ENCODE data around the gene LCAT. TPM values are rescaled to one million over a fixed set of nuclear protein-coding genes. Genes with fewer than 3 reads are reported as not detected.

LCAT gene
- total and polyA plus RNA-seq, 4 donors = 45.7 to 201 (median 113) TPM

DNA sequence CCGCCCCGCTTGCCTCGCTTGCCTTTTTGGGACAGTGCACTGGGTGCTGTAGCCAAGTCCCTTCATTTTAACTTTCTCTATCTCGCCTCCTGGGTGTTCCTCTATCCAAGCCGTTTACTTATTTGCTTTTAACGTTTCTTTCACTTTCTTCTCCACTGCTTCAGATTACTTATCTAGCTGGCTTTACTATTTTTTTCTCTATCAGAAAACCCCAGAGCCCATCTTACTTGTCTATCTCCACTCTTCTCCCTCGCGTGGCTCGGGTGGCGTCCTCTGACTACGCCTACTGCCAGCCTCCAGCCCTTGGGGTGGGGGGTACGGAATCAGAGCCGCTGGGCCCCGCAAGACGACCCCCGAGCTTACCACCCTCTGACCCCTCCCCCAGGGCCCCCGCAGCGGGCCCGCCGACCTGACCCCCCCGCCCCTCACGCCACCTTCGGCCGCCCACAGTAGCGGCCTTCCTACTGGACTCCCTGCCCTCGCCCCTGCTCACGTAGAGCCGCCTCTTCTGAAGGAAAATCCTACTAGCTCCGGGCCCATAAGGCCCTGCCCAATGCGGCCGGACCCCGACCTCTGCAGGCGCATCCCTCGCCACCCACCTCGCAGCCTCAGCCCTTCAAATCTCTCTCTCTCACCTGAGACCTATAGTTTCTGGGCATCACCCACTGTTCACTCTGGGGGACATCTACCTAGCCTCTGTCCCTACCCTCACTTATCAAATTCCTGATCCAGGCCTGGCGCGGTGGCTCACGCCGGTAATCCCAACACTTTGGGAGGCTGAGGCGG is 25.5 kb upstream of the LCAT start:
- Histone ChIP-seq H3K27ac (ENCODE audit: low read depth in 1 of 2, low read length in 2 of 2) (peak overlapping the region; percentile 80 to 91), H3K27me3 (ENCODE audit: control insufficient read depth in 4 of 4, insufficient read depth in 4 of 4, low read length in 3 of 4) (no peaks in the 10 kb centered on the region), H3K36me3 (ENCODE audit: control insufficient read depth in 4 of 4, insufficient read depth in 3 of 4, low read depth in 1 of 4, low read length in 3 of 4) (no peaks in the 10 kb centered on the region), H3K9me3 (ENCODE audit: control insufficient read depth in 4 of 4, low read length in 3 of 4) (no peaks in the 10 kb centered on the region), H3K4me1 (ENCODE audit: control insufficient read depth in 4 of 4, insufficient read depth in 4 of 4, low read length in 3 of 4) (peaks cover 3 to 26% (median 18%) of the 10 kb centered on the region in 4 donors), H3K4me3 (ENCODE audit: low read depth in 1 of 3, low read length in 3 of 3) (peak overlapping the region; percentile 63 to 80 (median 76)), H3K9ac (ENCODE audit: low read depth in 1 of 2, low read length in 2 of 2) (peak overlapping the region; percentile 60 to 67)
- peak; percentile 66 for DNase-seq (ENCODE audit: low spot score)
- 55% methylated on average over 40 of the region's 40 CpGs for WGBS
- TF ChIP-seq HNF4G (IDR thresholded peaks at IDR 0.05) = no peak
- TF ChIP-seq TAF1 (conservative IDR thresholded peaks at IDR 0.05) = no peak
- TF ChIP-seq, protein P1, sequence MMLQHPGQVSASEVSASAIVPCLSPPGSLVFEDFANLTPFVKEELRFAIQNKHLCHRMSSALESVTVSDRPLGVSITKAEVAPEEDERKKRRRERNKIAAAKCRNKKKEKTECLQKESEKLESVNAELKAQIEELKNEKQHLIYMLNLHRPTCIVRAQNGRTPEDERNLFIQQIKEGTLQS (IDR thresholded peaks at IDR 0.05) = no peak
- TF ChIP-seq, protein P2, sequence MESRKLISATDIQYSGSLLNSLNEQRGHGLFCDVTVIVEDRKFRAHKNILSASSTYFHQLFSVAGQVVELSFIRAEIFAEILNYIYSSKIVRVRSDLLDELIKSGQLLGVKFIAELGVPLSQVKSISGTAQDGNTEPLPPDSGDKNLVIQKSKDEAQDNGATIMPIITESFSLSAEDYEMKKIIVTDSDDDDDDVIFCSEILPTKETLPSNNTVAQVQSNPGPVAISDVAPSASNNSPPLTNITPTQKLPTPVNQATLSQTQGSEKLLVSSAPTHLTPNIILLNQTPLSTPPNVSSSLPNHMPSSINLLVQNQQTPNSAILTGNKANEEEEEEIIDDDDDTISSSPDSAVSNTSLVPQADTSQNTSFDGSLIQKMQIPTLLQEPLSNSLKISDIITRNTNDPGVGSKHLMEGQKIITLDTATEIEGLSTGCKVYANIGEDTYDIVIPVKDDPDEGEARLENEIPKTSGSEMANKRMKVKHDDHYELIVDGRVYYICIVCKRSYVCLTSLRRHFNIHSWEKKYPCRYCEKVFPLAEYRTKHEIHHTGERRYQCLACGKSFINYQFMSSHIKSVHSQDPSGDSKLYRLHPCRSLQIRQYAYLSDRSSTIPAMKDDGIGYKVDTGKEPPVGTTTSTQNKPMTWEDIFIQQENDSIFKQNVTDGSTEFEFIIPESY (IDR thresholded peaks at IDR 0.05) = no peak
- TF ChIP-seq SP1 (IDR thresholded peaks at IDR 0.05) = no peak
- no peak for TF ChIP-seq EGR1 (IDR thresholded peaks at IDR 0.05; ENCODE audit: low read depth in 2 of 2)
- TF ChIP-seq, protein P3, sequence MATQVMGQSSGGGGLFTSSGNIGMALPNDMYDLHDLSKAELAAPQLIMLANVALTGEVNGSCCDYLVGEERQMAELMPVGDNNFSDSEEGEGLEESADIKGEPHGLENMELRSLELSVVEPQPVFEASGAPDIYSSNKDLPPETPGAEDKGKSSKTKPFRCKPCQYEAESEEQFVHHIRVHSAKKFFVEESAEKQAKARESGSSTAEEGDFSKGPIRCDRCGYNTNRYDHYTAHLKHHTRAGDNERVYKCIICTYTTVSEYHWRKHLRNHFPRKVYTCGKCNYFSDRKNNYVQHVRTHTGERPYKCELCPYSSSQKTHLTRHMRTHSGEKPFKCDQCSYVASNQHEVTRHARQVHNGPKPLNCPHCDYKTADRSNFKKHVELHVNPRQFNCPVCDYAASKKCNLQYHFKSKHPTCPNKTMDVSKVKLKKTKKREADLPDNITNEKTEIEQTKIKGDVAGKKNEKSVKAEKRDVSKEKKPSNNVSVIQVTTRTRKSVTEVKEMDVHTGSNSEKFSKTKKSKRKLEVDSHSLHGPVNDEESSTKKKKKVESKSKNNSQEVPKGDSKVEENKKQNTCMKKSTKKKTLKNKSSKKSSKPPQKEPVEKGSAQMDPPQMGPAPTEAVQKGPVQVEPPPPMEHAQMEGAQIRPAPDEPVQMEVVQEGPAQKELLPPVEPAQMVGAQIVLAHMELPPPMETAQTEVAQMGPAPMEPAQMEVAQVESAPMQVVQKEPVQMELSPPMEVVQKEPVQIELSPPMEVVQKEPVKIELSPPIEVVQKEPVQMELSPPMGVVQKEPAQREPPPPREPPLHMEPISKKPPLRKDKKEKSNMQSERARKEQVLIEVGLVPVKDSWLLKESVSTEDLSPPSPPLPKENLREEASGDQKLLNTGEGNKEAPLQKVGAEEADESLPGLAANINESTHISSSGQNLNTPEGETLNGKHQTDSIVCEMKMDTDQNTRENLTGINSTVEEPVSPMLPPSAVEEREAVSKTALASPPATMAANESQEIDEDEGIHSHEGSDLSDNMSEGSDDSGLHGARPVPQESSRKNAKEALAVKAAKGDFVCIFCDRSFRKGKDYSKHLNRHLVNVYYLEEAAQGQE (IDR thresholded peaks at IDR 0.05) = no peak
- no peak for TF ChIP-seq NR2F2 (IDR thresholded peaks at IDR 0.05)
- TF ChIP-seq, protein P4, sequence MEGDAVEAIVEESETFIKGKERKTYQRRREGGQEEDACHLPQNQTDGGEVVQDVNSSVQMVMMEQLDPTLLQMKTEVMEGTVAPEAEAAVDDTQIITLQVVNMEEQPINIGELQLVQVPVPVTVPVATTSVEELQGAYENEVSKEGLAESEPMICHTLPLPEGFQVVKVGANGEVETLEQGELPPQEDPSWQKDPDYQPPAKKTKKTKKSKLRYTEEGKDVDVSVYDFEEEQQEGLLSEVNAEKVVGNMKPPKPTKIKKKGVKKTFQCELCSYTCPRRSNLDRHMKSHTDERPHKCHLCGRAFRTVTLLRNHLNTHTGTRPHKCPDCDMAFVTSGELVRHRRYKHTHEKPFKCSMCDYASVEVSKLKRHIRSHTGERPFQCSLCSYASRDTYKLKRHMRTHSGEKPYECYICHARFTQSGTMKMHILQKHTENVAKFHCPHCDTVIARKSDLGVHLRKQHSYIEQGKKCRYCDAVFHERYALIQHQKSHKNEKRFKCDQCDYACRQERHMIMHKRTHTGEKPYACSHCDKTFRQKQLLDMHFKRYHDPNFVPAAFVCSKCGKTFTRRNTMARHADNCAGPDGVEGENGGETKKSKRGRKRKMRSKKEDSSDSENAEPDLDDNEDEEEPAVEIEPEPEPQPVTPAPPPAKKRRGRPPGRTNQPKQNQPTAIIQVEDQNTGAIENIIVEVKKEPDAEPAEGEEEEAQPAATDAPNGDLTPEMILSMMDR (IDR thresholded peaks at IDR 0.05; ENCODE audit: low read depth, low read length, missing input control) = no peak
- TF ChIP-seq, protein P5, sequence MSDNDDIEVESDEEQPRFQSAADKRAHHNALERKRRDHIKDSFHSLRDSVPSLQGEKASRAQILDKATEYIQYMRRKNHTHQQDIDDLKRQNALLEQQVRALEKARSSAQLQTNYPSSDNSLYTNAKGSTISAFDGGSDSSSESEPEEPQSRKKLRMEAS (IDR thresholded peaks at IDR 0.05) = no peak
- no peak for TF ChIP-seq FOXA1 (IDR thresholded peaks at IDR 0.05)
- no peak for TF ChIP-seq HNF4A (conservative IDR thresholded peaks at IDR 0.05)
- no peak for TF ChIP-seq YY1 (IDR thresholded peaks at IDR 0.05)
- no peak for TF ChIP-seq RAD21 (IDR thresholded peaks at IDR 0.05)
- no peak for TF ChIP-seq JUND (IDR thresholded peaks at IDR 0.05)
- TF ChIP-seq GABPA (IDR thresholded peaks at IDR 0.05 in 1 of 2, conservative IDR thresholded peaks at IDR 0.05 in 1 of 2) = no peak

Data from liver (tissue), 9 donors.